Stomach (tissue), 4 donors: ENCODE data around the gene TGFB1.
"Not testable (repeated sequence)": the region's sequence is repeated elsewhere in the genome, so short reads cannot be mapped to it uniquely, and the experiment has no call there.

Experiments
- POLR2A ChIP-seq, 4 donors: fragments of 450-650 bp; IDR thresholded peaks; one replicate each; pipeline ENCODE4 v1.6.1; 2016; ENCODE audit warnings: antibody characterized with exemption in 4 of 4, control low read depth in 2 of 4, mild to moderate bottlenecking in 1 of 4, moderate library complexity in 1 of 4
- TF ChIP-seq, protein P1 (sequence below), 7 experiments: fragments of 450-650 bp in 4 of 7; fragments of 200-600 bp in 3 of 7; sonication (generic) in 3 of 7; IDR thresholded peaks; one replicate each; pipeline ENCODE4 v1.5.1; 2016 to 2019; ENCODE audit warnings: antibody characterized with exemption in 7 of 7, control low read depth in 2 of 7, mild to moderate bottlenecking in 1 of 7

DNA sequence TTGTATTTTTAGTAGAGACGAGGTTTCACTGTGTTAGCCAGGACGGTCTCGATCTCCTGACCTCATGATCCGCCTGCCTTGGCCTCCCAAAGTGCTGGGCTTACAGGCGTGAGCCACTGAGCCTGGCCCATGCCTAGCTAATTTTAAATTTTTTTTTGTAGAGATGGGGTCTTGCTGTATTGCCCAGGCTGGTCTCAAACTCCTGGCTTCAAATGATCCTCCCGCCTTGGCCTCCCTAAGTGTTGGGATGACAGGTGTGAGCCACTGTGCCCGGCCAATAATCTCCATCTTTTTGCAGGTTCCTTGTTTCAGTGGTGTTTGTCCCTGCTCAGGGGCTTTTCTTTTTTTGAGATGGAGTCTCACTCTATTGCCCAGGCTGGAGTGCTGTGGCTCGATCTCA lies 27.8 kb upstream of the TGFB1 start:
- TF ChIP-seq POLR2A (IDR thresholded peaks at IDR 0.05): not testable (repeated sequence)
- TF ChIP-seq, protein P1, sequence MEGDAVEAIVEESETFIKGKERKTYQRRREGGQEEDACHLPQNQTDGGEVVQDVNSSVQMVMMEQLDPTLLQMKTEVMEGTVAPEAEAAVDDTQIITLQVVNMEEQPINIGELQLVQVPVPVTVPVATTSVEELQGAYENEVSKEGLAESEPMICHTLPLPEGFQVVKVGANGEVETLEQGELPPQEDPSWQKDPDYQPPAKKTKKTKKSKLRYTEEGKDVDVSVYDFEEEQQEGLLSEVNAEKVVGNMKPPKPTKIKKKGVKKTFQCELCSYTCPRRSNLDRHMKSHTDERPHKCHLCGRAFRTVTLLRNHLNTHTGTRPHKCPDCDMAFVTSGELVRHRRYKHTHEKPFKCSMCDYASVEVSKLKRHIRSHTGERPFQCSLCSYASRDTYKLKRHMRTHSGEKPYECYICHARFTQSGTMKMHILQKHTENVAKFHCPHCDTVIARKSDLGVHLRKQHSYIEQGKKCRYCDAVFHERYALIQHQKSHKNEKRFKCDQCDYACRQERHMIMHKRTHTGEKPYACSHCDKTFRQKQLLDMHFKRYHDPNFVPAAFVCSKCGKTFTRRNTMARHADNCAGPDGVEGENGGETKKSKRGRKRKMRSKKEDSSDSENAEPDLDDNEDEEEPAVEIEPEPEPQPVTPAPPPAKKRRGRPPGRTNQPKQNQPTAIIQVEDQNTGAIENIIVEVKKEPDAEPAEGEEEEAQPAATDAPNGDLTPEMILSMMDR (IDR thresholded peaks at IDR 0.05): not testable (repeated sequence)
